NCI-H1436 treated with DMSO at 0.1 percent for 48 hours (cell line): ENCODE measurements around the gene UPP1.
"Not testable (repeated sequence)": the region's sequence is repeated elsewhere in the genome, so short reads cannot be mapped to it uniquely, and the experiment has no call there.

ENCODE experiments used
- DNase-seq: peaks from one replicate; lab custom pipeline; 2025; lab: John Stamatoyannopoulos, UW

The UPP1 gene

GRCh38 chr7:48112401-48113165, 23.5 kb downstream of the UPP1 start:
- no peak for DNase-seq

GRCh38 chr7:48113275-48113674, 24.2 kb downstream of the UPP1 start:
- DNase-seq, result no peak

GRCh38 chr7:48114115-48114514, 25.1 kb downstream of the UPP1 start:
- no peak for DNase-seq

GRCh38 chr7:48114589-48114988, 25.5 kb downstream of the UPP1 start:
- DNase-seq, result no peak

- DNase-seq, result no peak
These were observed 27.0 kb downstream of the UPP1 start for GRCh38 chr7:48116043-48116442.

GRCh38 chr7:48118041-48118440, 29.0 kb downstream of the UPP1 start:
- no peak for DNase-seq

GRCh38 chr7:48120536-48120935, 31.5 kb downstream of the UPP1 start:
- not testable (repeated sequence) for DNase-seq

- DNase-seq, result no peak
These were observed 37.0 kb downstream of the UPP1 start for GRCh38 chr7:48126037-48126436.

- no peak for DNase-seq
These were observed 41.6 kb downstream of the UPP1 start for GRCh38 chr7:48130658-48131108.

- no peak for DNase-seq
These were observed 43.7 kb downstream of the UPP1 start for GRCh38 chr7:48132792-48133191.

GRCh38 chr7:48139459-48139858, 50.4 kb downstream of the UPP1 start:
- DNase-seq, result no peak

GRCh38 chr7:48140001-48140681, 51.1 kb downstream of the UPP1 start:
- no peak for DNase-seq

- no peak for DNase-seq
These were observed 52.5 kb downstream of the UPP1 start for GRCh38 chr7:48141521-48141920.

GRCh38 chr7:48144291-48144768, 55.3 kb downstream of the UPP1 start:
- no peak for DNase-seq

GRCh38 chr7:48147078-48147591, 58.1 kb downstream of the UPP1 start:
- DNase-seq, result no peak

GRCh38 chr7:48147690-48148089, 58.6 kb downstream of the UPP1 start:
- not testable (repeated sequence) for DNase-seq

GRCh38 chr7:48148311-48148710, 59.2 kb downstream of the UPP1 start:
- DNase-seq, result no peak

GRCh38 chr7:48149058-48149457, 60.0 kb downstream of the UPP1 start:
- no peak for DNase-seq

- no peak for DNase-seq
These were observed 61.0 kb downstream of the UPP1 start for GRCh38 chr7:48150086-48150485.

- DNase-seq, result no peak
These were observed 65.8 kb downstream of the UPP1 start for GRCh38 chr7:48154792-48155413.
